UCSD-AML1 (cell line): ENCODE data around the gene USP22.

Source experiments
- DNase-seq: peaks from one replicate; lab custom pipeline; 2025; ENCODE audit not compliant: unreplicated experiment; lab: John Stamatoyannopoulos, UW

The USP22 gene

GRCh38 chr17:21021208-21021803 is 21.5 kb downstream of the USP22 start:
- no peak for DNase-seq

- no peak for DNase-seq
These were observed 22.2 kb downstream of the USP22 start for GRCh38 chr17:21020622-21021021.

GRCh38 chr17:21019976-21020586 is 22.7 kb downstream of the USP22 start:
- DNase-seq: peak; percentile 38

- DNase-seq: no peak
These were observed 23.9 kb downstream of the USP22 start for GRCh38 chr17:21018894-21019293.

GRCh38 chr17:21017861-21018260 is 24.9 kb downstream of the USP22 start:
- DNase-seq: no peak

GRCh38 chr17:21017256-21017655 is 25.6 kb downstream of the USP22 start:
- DNase-seq: no peak

- DNase-seq: no peak
These were observed 26.0 kb downstream of the USP22 start for GRCh38 chr17:21016826-21017225.

GRCh38 chr17:21015564-21015963 is 27.2 kb downstream of the USP22 start:
- no peak for DNase-seq

GRCh38 chr17:21014498-21014897 is 28.3 kb downstream of the USP22 start:
- DNase-seq: no peak

GRCh38 chr17:21013983-21014382 is 28.8 kb downstream of the USP22 start:
- no peak for DNase-seq

GRCh38 chr17:21012736-21013135 is 30.1 kb downstream of the USP22 start:
- DNase-seq: no peak

- DNase-seq: no peak
These were observed 31.9 kb downstream of the USP22 start for GRCh38 chr17:21010705-21011596.

- DNase-seq: no peak
These were observed 33.7 kb downstream of the USP22 start for GRCh38 chr17:21008992-21009671.

GRCh38 chr17:21008160-21008915 is 34.5 kb downstream of the USP22 start:
- no peak for DNase-seq

- no peak for DNase-seq
These were observed 35.2 kb downstream of the USP22 start for GRCh38 chr17:21007646-21008045.

- DNase-seq: no peak
These were observed 37.0 kb downstream of the USP22 start for GRCh38 chr17:21005803-21006202.

GRCh38 chr17:21005367-21005766 is 37.4 kb downstream of the USP22 start:
- DNase-seq: no peak

- DNase-seq: no peak
These were observed 38.5 kb downstream of the USP22 start for GRCh38 chr17:21004016-21004930.

- no peak for DNase-seq
These were observed 39.7 kb downstream of the USP22 start for GRCh38 chr17:21003007-21003621.
